H1 (cell line): Measurements from ENCODE around the gene AGBL4. TPM values are rescaled to one million over a fixed set of nuclear protein-coding genes. Genes with fewer than 3 reads are reported as not detected.

ENCODE experiments used
- CTCF ChIA-PET: fragments of 300-600 bp; sonication (Branson Sonifier 250); formaldehyde crosslinking; loops from one replicate; lab custom pipeline; 2021; ENCODE audit not compliant: partially characterized antibody; lab: Charles Lee
- POLR2A ChIA-PET: fragments of 300-600 bp; sonication (Branson Sonifier 250); formaldehyde crosslinking; loops from one replicate; lab custom pipeline; 2021; ENCODE audit warnings: inconsistent platforms; ENCODE audit not compliant: partially characterized antibody; lab: Charles Lee
- DNase-seq, 2 experiments: peaks; one replicate each; pipeline versions ENCODE4 v3.0.0 to v3.0.0-alpha.2; 2010 to 2022; ENCODE audit warnings: low spot score in 2 of 2, low read depth in 1 of 2, mixed read lengths in 1 of 2
- FAIRE-seq: peaks from 2 replicates; lab custom pipeline; 2011; peaks lifted over from hg19 to GRCh38; lab: Jason Lieb, UNC
- H2AFZ ChIP-seq: 2 replicates; pipeline ENCODE4 v1.8.1; 2012; ENCODE audit warnings: low read length, inconsistent platforms
- H2AK5ac ChIP-seq: 2 replicates; pipeline ENCODE4 v1.6.1; 2013; ENCODE audit warnings: low read depth, low read length
- H2BK120ac ChIP-seq: replicated peaks from 2 replicates; pipeline ENCODE3; 2013; ENCODE audit warnings: low read depth, low read length, inconsistent platforms
- H2BK12ac ChIP-seq: 2 replicates; pipeline ENCODE4 v1.6.1; 2013; ENCODE audit warnings: low read depth, low read length
- H2BK15ac ChIP-seq: 2 replicates; pipeline ENCODE4 v1.6.1; 2013; ENCODE audit warnings: low read length
- H2BK20ac ChIP-seq: 2 replicates; pipeline ENCODE4 v1.6.1; 2013; ENCODE audit warnings: low read length
- H2BK5ac ChIP-seq: 2 replicates; pipeline ENCODE4 v1.6.1; 2013; ENCODE audit warnings: low read depth, low read length
- H3K14ac ChIP-seq: 2 replicates; pipeline ENCODE4 v1.6.1; 2013; ENCODE audit warnings: inconsistent platforms; ENCODE audit not compliant: insufficient read length
- H3K18ac ChIP-seq: 2 replicates; pipeline ENCODE4 v1.6.1; 2013; ENCODE audit warnings: low read length; ENCODE audit errors: extremely low read depth
- H3K23ac ChIP-seq: 2 replicates; pipeline ENCODE4 v1.6.1; 2013; ENCODE audit warnings: inconsistent platforms; ENCODE audit not compliant: insufficient read length
- H3K23me2 ChIP-seq: 2 replicates; pipeline ENCODE4 v1.6.1; 2013; ENCODE audit warnings: low read depth, low read length
- H3K27ac ChIP-seq: 2 replicates; pipeline ENCODE4 v1.6.1; 2011; ENCODE audit warnings: low read depth, low read length, inconsistent platforms
- H3K27me3 ChIP-seq, 4 experiments: replicated peaks in 1 of 4; 1 replicate in 1 of 4; 2 replicates in 3 of 4; pipeline versions ENCODE4 v1.6.1 to v1.8.1; 2011 to 2013; ENCODE audit warnings: low read length in 3 of 4, mild to moderate bottlenecking in 3 of 4, inconsistent platforms in 2 of 4, mixed read lengths in 2 of 4, moderate library complexity in 1 of 4; ENCODE audit not compliant: control insufficient read depth in 3 of 4, insufficient read depth in 3 of 4; ENCODE audit errors: extremely low read depth in 1 of 4
- H3K36me3 ChIP-seq, 4 experiments: 2 replicates each; pipeline versions ENCODE4 v1.6.1 to v1.8.1; 2011 to 2013; ENCODE audit warnings: mild to moderate bottlenecking in 4 of 4, low read length in 3 of 4, moderate library complexity in 2 of 4, control low read depth in 1 of 4, inconsistent platforms in 1 of 4; ENCODE audit not compliant: insufficient read depth in 4 of 4, control insufficient read depth in 2 of 4
- H3K4ac ChIP-seq: replicated peaks from 2 replicates; pipeline ENCODE3; 2013; ENCODE audit warnings: low read length, low read depth, mixed read lengths, inconsistent platforms; ENCODE audit not compliant: insufficient read length
- H3K4me1 ChIP-seq, 4 experiments: replicated peaks in 1 of 4; 1 replicate in 1 of 4; 2 replicates in 3 of 4; pipeline versions ENCODE4 v1.6.1 to v1.8.1; 2011 to 2013; ENCODE audit warnings: low read length in 3 of 4, inconsistent platforms in 2 of 4, mixed read lengths in 1 of 4; ENCODE audit not compliant: insufficient read depth in 4 of 4, control insufficient read depth in 3 of 4
- H3K4me2 ChIP-seq, 2 experiments: 2 replicates each; pipeline versions ENCODE4 v1.6.1 to v1.8.1; 2011 to 2013; ENCODE audit warnings: low read depth in 2 of 2, low read length in 2 of 2, control low read depth in 1 of 2, inconsistent platforms in 1 of 2, mild to moderate bottlenecking in 1 of 2; ENCODE audit not compliant: insufficient read depth in 1 of 2
- H3K4me3 ChIP-seq, 4 experiments: fragments of 200-600, 300-600 bp in 1 of 4; sonication (generic), shearing (Covaris generic), sonication (Bioruptor Twin) in 1 of 4; 2 replicates each; pipeline versions ENCODE4 v1.5.1 to v1.8.1; 2011 to 2016; ENCODE audit warnings: low read length in 4 of 4, low read depth in 3 of 4, control low read depth in 2 of 4, inconsistent platforms in 2 of 4, mild to moderate bottlenecking in 2 of 4, mixed read lengths in 1 of 4, moderate library complexity in 1 of 4; ENCODE audit not compliant: insufficient read depth in 2 of 4; ENCODE audit errors: extremely low read depth in 1 of 4
- H3K56ac ChIP-seq: replicated peaks from 2 replicates; pipeline ENCODE3; 2013; ENCODE audit warnings: low read depth, mild to moderate bottlenecking, mixed read lengths, low read length, inconsistent platforms; ENCODE audit not compliant: insufficient read length
- H3K79me1 ChIP-seq: 2 replicates; pipeline ENCODE4 v1.6.1; 2013; ENCODE audit warnings: low read depth, low read length, control low read depth
- H3K79me2 ChIP-seq, 2 experiments: 2 replicates each; pipeline versions ENCODE4 v1.6.1 to v1.8.1; 2012 to 2013; ENCODE audit warnings: low read length in 2 of 2, mild to moderate bottlenecking in 2 of 2, inconsistent platforms in 1 of 2; ENCODE audit not compliant: insufficient read depth in 2 of 2, control insufficient read depth in 1 of 2
- H3K9ac ChIP-seq, 4 experiments: replicated peaks in 1 of 4; 1 replicate in 1 of 4; 2 replicates in 3 of 4; pipeline versions ENCODE4 v1.6.1 to v1.8.1; 2011 to 2013; ENCODE audit warnings: low read depth in 3 of 4, low read length in 3 of 4, control low read depth in 2 of 4, mild to moderate bottlenecking in 2 of 4, moderate library complexity in 2 of 4, inconsistent platforms in 1 of 4; ENCODE audit errors: extremely low read depth in 1 of 4
- H3K9me3 ChIP-seq, 2 experiments: 2 replicates each; pipeline versions ENCODE4 v1.6.1 to v1.8.1; 2012 to 2013; ENCODE audit warnings: mild to moderate bottlenecking in 2 of 2, moderate library complexity in 2 of 2, control low read depth in 1 of 2, inconsistent platforms in 1 of 2, low read depth in 1 of 2, low read length in 1 of 2, mixed read lengths in 1 of 2; ENCODE audit not compliant: insufficient read depth in 2 of 2
- H4K20me1 ChIP-seq, 2 experiments: replicated peaks in 1 of 2; 2 replicates each; pipeline versions ENCODE3 to v1.8.1; 2011 to 2013; ENCODE audit warnings: inconsistent platforms in 2 of 2, low read length in 2 of 2, mild to moderate bottlenecking in 1 of 2; ENCODE audit not compliant: insufficient read depth in 2 of 2, control insufficient read depth in 1 of 2
- H4K5ac ChIP-seq: 2 replicates; pipeline ENCODE4 v1.6.1; 2013; ENCODE audit warnings: low read length, low read depth, mixed read lengths, inconsistent platforms; ENCODE audit not compliant: insufficient read length
- H4K8ac ChIP-seq: 2 replicates; pipeline ENCODE4 v1.8.0; 2013; ENCODE audit warnings: mild to moderate bottlenecking, moderate library complexity, low read length, inconsistent platforms; ENCODE audit not compliant: insufficient read depth; ENCODE audit errors: extremely low read depth
- H4K91ac ChIP-seq: replicated peaks from 2 replicates; pipeline ENCODE3; 2013; ENCODE audit warnings: low read length, mixed read lengths, inconsistent platforms; ENCODE audit not compliant: insufficient read length
- CBX5 ChIP-seq: fragments of 300-800, 300-1000 bp; sonication (generic); IDR thresholded peaks from 2 replicates; pipeline ENCODE4 v1.7.1; 2016; ENCODE audit warnings: antibody characterized with exemption, low read length, low read depth
- CHD1 ChIP-seq: IDR thresholded peaks from 2 replicates; pipeline ENCODE4 v1.6.1; 2012; ENCODE audit warnings: low read depth, low read length, improper control_type of control experiment
- NRF1 ChIP-seq: IDR thresholded peaks from 2 replicates; pipeline ENCODE4 v1.6.1; 2011; ENCODE audit warnings: mild to moderate bottlenecking, low read depth, low read length, improper control_type of control experiment
- SP1 ChIP-seq: IDR thresholded peaks from 2 replicates; pipeline ENCODE4 v1.6.1; 2011; ENCODE audit warnings: low read depth, low read length
- TCF12 ChIP-seq: IDR thresholded peaks from 2 replicates; pipeline ENCODE4 v1.6.1; 2011; ENCODE audit warnings: low read depth, mild to moderate bottlenecking, low read length
- YY1 ChIP-seq: IDR thresholded peaks from 2 replicates; pipeline ENCODE4 v1.6.1; 2011; ENCODE audit warnings: low read depth, mild to moderate bottlenecking, low read length
- WGBS, 2 experiments: shearing (Covaris generic) in 1 of 2; methylation state at CpG; one replicate each; pipeline versions ENCODE4 v1.1.6 to v1.1.7; 2013 to 2015; ENCODE audit warnings: low lambda C conversion rate in 2 of 2, mixed read lengths in 2 of 2, inconsistent platforms in 1 of 2, low coverage in 1 of 2, missing lambda C conversion rate in 1 of 2; ENCODE audit not compliant: insufficient replicate concordance in 2 of 2, insufficient coverage in 1 of 2, insufficient read length in 1 of 2; ENCODE audit errors: extremely low coverage in 1 of 2, missing lambda C conversion rate in 1 of 2; 5-methylcytosine and 5-hydroxymethylcytosine counted together
- polyA plus RNA-seq, 7 experiments: library from polyadenylated mRNA; depleted of rRNA in 3 of 7; stranded (reverse) in 5 of 7; unstranded in 2 of 7; fragments of >200 nt in 5 of 7; fragments of 200-250 nt in 2 of 7; gene quantifications; 1 replicate in 5 of 7; 2 replicates in 1 of 7; 4 replicates in 1 of 7; pipeline versions ENCODE4 v1.2.1 to v1.2.3, GENCODE V29; 2011 to 2013; ENCODE audit warnings: missing spikeins in 2 of 7, mixed read lengths in 2 of 7
- total RNA-seq: library from RNA; stranded (reverse); fragmentation: NEBNext Ultra II Directional; extraction: Animal tissue kit (Norgen Biotek cat#: 25700); gene quantifications from 2 replicates; pipeline ENCODE4 v1.2.1, GENCODE V29; 2021
- TF ChIP-seq, protein P1 (sequence below), 3 experiments: IDR thresholded peaks; 1 replicate in 2 of 3; 2 replicates in 1 of 3; pipeline versions ENCODE4 v1.5.1 to v1.6.1; 2011; ENCODE audit warnings: low read length in 3 of 3, mild to moderate bottlenecking in 3 of 3, inconsistent platforms in 2 of 3, low read depth in 1 of 3, moderate library complexity in 1 of 3; ENCODE audit not compliant: insufficient read depth in 1 of 3; ENCODE audit errors: control extremely low read depth in 1 of 3
- TF ChIP-seq, protein P2 (sequence below): IDR thresholded peaks from 2 replicates; pipeline ENCODE4 v1.6.1; 2011; ENCODE audit warnings: low read length, improper control_type of control experiment

Gene AGBL4
- total and polyA plus RNA-seq, 2 of the 8 experiments (the other 6 are each of a cell fraction or from before 2014, with no cell fraction given), result 0.41 to 0.45 TPM

DNA sequence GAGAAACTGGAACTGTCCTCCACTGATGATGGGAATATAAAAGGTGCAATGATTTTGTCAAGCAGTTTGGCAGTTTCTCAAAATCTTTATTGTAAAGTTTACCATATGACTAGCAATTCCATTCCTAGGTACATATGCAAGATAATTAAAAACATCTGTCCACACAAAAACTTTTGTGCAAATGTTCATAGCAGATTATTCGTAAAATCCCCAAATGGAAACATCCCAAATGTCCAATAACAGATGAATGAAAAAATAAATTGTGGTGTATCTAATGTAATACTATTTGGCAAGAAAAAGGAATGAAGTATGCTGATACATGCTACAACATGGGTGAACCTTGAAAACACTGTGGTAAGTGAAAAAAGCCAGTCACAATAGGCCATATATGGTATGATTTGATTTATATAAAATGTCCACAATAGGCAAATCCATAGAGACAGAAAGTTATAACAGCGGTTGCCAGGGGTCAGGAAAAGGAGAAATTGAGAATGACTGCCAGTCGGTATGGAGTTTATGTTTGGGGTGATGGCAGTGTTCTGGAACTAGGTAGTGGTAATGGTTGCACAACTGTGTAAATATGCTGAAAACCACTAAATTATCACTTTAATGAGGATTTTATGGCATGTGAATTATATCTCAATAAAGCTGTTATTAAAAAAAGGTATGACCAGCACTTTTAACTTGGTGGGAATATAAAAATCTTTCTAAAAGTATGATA, 1165.4 kb downstream of the AGBL4 start:
- no peaks in the 10 kb centered on the region for H3K79me2 ChIP-seq
- no peak overlapping the region for H2BK20ac ChIP-seq
- H4K91ac ChIP-seq, result no peak overlapping the region
- H2BK120ac ChIP-seq, result no peak overlapping the region
- no peak overlapping the region for H3K9ac ChIP-seq
- H3K36me3 ChIP-seq, result no peaks in the 10 kb centered on the region
- H2AFZ ChIP-seq, result no peak overlapping the region
- TF ChIP-seq, protein P1, sequence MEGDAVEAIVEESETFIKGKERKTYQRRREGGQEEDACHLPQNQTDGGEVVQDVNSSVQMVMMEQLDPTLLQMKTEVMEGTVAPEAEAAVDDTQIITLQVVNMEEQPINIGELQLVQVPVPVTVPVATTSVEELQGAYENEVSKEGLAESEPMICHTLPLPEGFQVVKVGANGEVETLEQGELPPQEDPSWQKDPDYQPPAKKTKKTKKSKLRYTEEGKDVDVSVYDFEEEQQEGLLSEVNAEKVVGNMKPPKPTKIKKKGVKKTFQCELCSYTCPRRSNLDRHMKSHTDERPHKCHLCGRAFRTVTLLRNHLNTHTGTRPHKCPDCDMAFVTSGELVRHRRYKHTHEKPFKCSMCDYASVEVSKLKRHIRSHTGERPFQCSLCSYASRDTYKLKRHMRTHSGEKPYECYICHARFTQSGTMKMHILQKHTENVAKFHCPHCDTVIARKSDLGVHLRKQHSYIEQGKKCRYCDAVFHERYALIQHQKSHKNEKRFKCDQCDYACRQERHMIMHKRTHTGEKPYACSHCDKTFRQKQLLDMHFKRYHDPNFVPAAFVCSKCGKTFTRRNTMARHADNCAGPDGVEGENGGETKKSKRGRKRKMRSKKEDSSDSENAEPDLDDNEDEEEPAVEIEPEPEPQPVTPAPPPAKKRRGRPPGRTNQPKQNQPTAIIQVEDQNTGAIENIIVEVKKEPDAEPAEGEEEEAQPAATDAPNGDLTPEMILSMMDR (IDR thresholded peaks at IDR 0.05; ENCODE audit: control extremely low read depth in 1 of 3, insufficient read depth in 1 of 3, low read depth in 1 of 3, low read length in 3 of 3), result no peak
- TF ChIP-seq, protein P2, sequence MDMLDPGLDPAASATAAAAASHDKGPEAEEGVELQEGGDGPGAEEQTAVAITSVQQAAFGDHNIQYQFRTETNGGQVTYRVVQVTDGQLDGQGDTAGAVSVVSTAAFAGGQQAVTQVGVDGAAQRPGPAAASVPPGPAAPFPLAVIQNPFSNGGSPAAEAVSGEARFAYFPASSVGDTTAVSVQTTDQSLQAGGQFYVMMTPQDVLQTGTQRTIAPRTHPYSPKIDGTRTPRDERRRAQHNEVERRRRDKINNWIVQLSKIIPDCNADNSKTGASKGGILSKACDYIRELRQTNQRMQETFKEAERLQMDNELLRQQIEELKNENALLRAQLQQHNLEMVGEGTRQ, result no peak
- no peak for TF ChIP-seq CBX5
- no peak for TF ChIP-seq SP1
- TF ChIP-seq TCF12, result no peak
- TF ChIP-seq CHD1, result no peak
- no peak for TF ChIP-seq YY1
- TF ChIP-seq NRF1, result no peak
- DNase-seq, result no peak
- H3K4ac ChIP-seq, result no peak overlapping the region
- no peaks in the 10 kb centered on the region for H3K23me2 ChIP-seq
- no peak overlapping the region for H3K27ac ChIP-seq
- no peak overlapping the region for H2BK5ac ChIP-seq
- H3K4me1 ChIP-seq, result no peaks in the 10 kb centered on the region
- ChIA-PET CTCF (interaction anchor here (1.1 kb wide), 1 partner anchor 41 kb away, joined by 4 read pairs; no protein-coding TSS in a partner anchor), POLR2A (no interaction called here)
- 55% methylated on average over 3 of the region's 3 CpGs; no CpG with 5 or more reads in 1 of the 2 experiments for WGBS, 2 experiments
- H3K4me2 ChIP-seq, result no peak overlapping the region
- no peaks in the 10 kb centered on the region for H4K20me1 ChIP-seq
- no peaks in the 10 kb centered on the region for H3K79me1 ChIP-seq
- no peak overlapping the region for H2BK15ac ChIP-seq
- no peak overlapping the region for H2BK12ac ChIP-seq
- FAIRE-seq, result no peak
- H2AK5ac ChIP-seq, result no peak overlapping the region
- no peak overlapping the region for H4K8ac ChIP-seq
- H4K5ac ChIP-seq, result no peak overlapping the region
- no peaks in the 10 kb centered on the region for H3K9me3 ChIP-seq
- no peak overlapping the region for H3K18ac ChIP-seq
- H3K23ac ChIP-seq, result no peak overlapping the region
- no peak overlapping the region for H3K14ac ChIP-seq
- no peak overlapping the region for H3K56ac ChIP-seq
- H3K27me3 ChIP-seq, result no peaks in the 10 kb centered on the region
- H3K4me3 ChIP-seq, result no peak overlapping the region
